GM21723 (cell line): ENCODE results near the gene KLHL14.

ENCODE experiments used
- ATAC-seq: cut with Tn5 transposase; IDR thresholded peaks from one replicate; pipeline ENCODE4 v1.9.1; 2021; ENCODE audit warnings: mild to moderate bottlenecking, moderate library complexity; ENCODE audit not compliant: unreplicated experiment

Gene KLHL14

DNA sequence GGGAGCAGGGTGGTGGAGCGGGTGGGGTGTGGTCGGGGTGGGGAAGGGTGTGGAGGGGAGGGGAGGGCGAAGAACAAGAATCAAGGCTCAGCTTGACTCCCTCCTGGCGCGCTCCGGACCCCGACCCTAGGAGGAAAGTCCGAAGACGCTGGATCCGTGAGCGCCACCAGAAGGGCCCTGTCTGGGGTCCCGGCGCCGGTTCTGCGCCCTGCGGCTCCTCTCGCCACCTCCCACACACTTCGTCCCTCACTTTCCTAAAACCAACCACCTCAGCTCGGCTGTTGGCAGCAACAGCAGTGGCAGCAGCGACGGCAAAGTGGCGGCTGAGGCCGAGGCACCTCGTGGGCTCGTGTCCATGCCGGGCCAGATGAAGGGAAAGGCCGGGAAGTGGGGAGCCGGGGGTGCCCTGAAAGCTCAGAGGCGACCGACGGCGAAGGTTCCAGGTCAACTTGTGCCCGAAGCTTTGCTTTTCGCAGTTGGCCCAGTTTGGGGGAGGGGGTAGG is 2.1 kb downstream of the KLHL14 start:
- no peak for ATAC-seq

DNA sequence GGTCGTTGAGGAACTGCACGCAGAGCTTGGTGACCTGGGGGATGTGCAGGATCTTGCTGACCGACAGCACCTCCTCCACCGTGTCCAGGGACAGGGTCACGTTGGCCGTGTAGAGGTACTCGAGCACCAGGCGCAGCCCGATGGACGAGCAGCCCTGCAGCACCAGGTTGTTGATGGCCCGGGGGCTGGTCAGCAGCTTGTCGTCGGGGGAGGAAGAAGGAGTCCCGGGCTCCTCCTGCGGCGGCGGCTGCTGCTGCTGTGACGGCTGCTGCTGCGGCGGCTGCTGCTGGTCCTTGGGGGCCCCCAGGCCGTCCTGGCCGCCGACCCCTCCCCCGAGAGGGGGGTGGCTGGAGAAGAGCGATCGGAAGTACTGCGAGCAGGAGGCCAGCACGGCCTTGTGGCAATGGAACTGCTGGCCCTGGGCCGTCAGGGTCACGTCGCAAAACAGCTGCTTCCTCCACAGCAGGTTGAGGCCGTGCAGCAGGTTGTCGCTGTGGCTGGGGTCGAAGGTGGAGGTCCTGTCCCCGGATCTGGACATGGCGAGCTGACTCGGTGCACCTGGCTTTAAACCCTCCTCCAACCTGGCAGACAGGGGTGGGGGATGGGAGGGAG is 2.7 kb downstream of the KLHL14 start:
- ATAC-seq, result no peak

DNA sequence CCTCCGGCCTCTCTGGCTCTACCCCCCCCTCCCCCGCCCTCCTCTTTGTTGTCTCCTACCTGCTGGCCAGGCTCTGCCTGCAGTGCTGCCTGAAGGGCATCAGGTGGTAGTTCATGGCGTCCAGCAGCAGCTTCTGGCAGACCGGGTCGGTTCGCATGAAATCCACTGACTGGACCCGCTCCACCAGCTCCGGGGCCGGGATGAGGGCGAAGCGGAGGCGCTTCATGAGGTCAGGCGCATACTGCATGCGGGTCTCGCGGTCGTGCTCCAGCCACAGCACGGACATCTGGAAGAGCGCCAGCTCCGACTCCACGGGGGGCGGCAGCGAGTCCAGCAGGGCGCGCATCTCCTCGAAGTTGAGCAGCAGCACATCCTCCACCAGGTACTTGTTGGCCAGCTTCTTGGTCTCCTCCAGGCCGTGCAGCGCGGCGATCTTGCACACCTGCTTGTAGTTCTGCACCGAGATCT is 3.2 kb downstream of the KLHL14 start:
- ATAC-seq, result no peak

DNA sequence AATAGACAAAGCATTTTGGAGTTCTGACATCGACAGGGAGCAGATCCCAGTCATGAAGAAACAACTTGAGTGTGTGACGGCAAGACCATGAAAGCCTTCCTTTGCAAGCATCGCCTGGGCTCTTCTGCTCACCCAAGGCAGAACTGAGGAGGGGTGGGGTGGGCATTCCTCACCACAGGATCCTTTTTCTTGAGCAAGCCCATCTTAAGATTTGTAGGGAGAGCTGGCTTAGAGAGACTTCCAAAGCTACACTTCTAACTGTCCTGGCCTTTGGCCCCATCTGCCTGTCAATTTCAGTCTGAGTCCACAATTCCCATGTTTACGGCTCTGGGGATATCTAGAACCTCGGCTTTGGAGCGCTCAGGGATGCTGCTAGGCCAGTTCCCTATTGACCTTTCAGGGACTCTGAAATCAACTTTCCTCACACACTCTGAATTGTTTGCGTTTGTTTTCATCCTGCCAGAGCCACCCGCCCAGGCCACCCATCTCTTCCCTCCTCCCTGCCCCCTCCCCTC is 3.7 kb downstream of the KLHL14 start:
- ATAC-seq, result no peak

DNA sequence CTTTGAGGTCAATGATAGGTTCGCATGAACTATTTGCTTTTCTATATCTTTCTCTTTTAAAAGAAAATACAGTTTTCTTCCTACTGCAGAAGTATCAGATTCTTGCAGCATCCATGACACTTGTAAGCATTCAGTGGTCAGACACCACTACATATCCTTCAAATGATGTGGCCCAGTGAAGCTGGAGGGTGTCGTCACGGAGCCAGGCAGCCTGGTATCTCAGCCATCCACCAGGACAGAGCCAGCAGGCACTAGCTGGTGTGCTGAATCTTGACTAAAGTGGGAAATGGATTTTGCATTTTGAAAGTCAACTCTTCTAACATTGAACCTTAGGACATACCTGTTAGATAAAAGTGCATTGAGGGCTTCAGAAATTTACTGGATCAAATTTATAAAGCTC is 5.4 kb downstream of the KLHL14 start:
- ATAC-seq, result no peak

- no peak for ATAC-seq
These were observed 8.1 kb downstream of the KLHL14 start for GRCh38 chr18:32764611-32765244.

DNA sequence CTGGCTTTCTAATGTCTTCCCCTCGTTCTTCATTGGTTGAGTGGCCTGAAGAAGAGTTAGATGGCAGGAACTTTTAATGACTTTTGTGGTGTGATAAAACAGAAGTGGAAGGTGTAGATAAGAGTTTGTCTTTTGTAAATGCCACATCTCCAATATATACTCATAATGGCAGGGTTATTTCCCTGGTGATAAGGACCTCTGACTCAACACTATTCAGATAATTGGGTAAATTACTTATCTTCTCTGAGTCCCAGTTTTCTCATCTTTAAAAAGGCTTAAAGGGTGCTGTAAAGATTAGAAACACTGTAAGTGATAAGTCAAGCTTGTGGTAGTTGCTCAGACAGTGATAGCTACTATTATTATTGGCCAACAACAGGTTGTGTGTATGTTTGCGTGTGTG is 9.5 kb downstream of the KLHL14 start:
- no peak for ATAC-seq

- ATAC-seq, result no peak
These were observed 11.6 kb downstream of the KLHL14 start for GRCh38 chr18:32761231-32761630.

GRCh38 chr18:32760391-32760790 is 12.4 kb downstream of the KLHL14 start:
- peak; percentile 100 for ATAC-seq

DNA sequence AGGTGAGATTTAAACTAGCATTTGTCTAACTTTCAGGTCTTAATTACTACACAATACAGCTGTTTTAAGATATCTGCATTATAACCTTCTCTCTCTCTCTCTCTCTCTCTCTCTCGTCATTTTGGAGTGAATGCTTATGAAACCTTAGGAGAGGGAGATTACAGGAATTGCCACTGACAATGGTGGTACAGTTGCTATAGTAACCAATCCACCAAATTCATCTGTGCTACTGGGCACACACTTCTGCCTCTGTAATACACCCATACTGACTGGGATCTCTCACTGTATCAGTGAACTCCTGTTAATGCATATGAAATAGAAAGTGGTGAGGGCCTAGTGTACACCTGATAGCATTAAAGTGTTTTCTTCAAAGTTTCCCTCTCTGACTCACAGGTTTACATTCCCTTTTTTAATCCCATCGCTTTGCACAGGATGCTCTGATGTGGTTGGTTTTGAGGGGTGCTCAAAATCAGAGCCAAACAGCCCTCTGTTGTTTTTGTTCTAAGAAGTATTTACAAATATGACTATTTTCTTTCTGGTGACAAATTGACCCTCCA is 13.1 kb downstream of the KLHL14 start:
- ATAC-seq, result no peak

- no peak for ATAC-seq
These were observed 18.1 kb downstream of the KLHL14 start for GRCh38 chr18:32754508-32755263.

DNA sequence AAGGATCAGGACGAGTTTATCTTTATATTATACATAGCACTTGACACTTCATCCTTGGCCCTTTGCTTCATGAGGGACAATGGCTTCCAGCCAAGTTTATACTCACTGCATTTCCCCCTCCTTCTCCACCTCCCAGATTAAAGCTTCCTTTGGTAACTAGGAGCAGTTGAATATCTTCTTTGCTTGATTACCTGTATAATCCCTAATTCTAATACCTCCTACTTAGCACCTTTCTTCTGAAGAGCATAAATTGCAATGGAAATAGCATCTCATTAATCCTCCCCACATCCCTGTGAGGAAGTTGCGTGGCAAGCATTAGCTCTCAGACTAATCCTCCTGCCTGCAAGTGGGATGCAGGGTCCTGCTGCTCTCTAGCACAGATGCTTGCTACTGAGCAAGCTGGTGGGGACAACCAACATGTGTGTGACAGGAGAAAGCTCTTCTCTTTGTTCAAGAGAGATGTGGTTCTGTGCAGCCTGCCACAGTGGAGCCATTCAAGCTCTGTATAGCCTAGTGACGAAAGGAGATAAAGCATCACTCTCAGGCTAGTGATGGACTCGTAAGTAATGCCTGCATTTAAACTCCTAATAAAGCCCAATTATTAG is 19.1 kb downstream of the KLHL14 start:
- no peak for ATAC-seq

- ATAC-seq, result no peak
These were observed 22.5 kb downstream of the KLHL14 start for GRCh38 chr18:32750328-32750727.

DNA sequence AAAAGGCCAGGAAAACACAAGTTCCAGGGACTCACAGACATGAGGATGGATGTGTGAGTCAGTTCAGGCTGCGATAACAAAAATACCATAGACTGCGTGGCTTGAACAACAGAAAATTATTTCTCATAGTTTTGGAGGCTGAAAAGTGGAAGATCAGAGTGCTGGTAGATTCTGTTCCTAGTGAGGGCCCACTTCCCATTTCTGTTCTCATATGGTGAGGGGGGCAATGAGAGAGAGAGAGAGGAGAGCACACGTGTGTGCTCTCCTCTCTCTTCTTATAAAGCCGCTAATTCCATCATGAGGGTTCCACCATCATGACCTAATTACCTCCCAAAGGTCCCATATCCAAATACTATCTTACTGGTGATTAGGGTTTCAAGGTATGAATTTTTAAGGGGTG is 23.0 kb downstream of the KLHL14 start:
- no peak for ATAC-seq

- no peak for ATAC-seq
These were observed 30.2 kb downstream of the KLHL14 start for GRCh38 chr18:32742579-32742978.

GRCh38 chr18:32735781-32736180 is 37.0 kb downstream of the KLHL14 start:
- ATAC-seq, result no peak

DNA sequence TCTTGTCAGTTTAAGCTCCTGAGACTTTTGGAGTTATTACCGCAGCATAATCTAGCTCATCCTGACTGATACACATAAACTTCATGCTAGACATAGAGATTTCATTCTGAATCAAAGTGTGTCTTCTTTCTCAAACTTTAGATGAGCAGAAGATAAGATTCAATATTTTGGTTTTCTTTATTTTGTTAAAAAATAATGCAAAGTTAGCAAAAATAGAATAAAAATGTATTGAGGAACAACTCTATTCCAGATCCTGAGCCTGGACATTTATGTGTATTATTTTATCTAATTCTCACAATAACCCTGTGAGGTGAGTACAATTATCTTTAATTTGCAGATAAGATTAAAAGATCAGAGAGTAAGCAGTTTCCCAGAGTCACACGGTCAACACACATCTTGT is 38.4 kb downstream of the KLHL14 start:
- ATAC-seq, result no peak

DNA sequence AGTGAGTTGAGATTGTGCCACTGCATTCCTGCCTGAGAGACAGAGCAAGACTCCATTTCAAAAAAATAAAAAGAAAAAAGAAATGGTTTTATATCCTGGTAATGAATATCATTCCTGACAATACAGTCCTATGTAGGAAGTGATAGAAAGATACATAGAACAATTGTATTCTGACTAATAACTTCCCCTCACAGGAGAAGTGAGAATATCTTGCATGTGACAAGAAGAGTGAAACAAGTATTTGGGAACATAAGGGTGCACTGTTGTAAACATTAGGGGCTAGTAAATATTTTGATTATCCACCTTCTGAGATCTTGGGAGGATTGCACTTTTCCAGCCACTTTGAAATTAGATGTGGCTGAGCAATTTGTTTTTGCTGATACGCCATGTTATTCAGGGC is 40.7 kb downstream of the KLHL14 start:
- ATAC-seq, result no peak

- ATAC-seq, result peak; percentile 99
These were observed 42.2 kb downstream of the KLHL14 start for GRCh38 chr18:32730620-32731091.

- ATAC-seq, result no peak
These were observed 42.8 kb downstream of the KLHL14 start for GRCh38 chr18:32730068-32730467.
